CMK (cell line): Measurements from ENCODE around the gene RNLS.

Experiments
- DNase-seq: peaks from one replicate; pipeline ENCODE4 v3.0.0-alpha.2; 2010; ENCODE audit warnings: low read depth

Gene RNLS

GRCh38 chr10:88256886-88257285 is 326.2 kb downstream of the RNLS start:
- DNase-seq = no peak

GRCh38 chr10:88256013-88256680 is 327.0 kb downstream of the RNLS start:
- no peak for DNase-seq

- DNase-seq = no peak
These were observed 329.0 kb downstream of the RNLS start for GRCh38 chr10:88254091-88254490.

GRCh38 chr10:88253622-88254021 is 329.5 kb downstream of the RNLS start:
- no peak for DNase-seq

- DNase-seq = no peak
These were observed 330.0 kb downstream of the RNLS start for GRCh38 chr10:88253128-88253527.

- no peak for DNase-seq
These were observed 333.7 kb downstream of the RNLS start for GRCh38 chr10:88249450-88249849.

- DNase-seq = no peak
These were observed 336.4 kb downstream of the RNLS start for GRCh38 chr10:88246675-88247074.

- no peak for DNase-seq
These were observed 337.1 kb downstream of the RNLS start for GRCh38 chr10:88245974-88246511.

- DNase-seq = no peak
These were observed 338.1 kb downstream of the RNLS start for GRCh38 chr10:88244781-88245625.

- DNase-seq = no peak
These were observed 339.0 kb downstream of the RNLS start for GRCh38 chr10:88243836-88244730.

- no peak for DNase-seq
These were observed 339.8 kb downstream of the RNLS start for GRCh38 chr10:88243202-88243744.

- DNase-seq = no peak
These were observed 341.6 kb downstream of the RNLS start for GRCh38 chr10:88241501-88241900.

- DNase-seq = no peak
These were observed 343.9 kb downstream of the RNLS start for GRCh38 chr10:88239212-88239611.

- no peak for DNase-seq
These were observed 344.6 kb downstream of the RNLS start for GRCh38 chr10:88238615-88238914.

- no peak for DNase-seq
These were observed 345.1 kb downstream of the RNLS start for GRCh38 chr10:88237896-88238614.

GRCh38 chr10:88236121-88236743 is 346.9 kb downstream of the RNLS start:
- no peak for DNase-seq

GRCh38 chr10:88234297-88234696 is 348.8 kb downstream of the RNLS start:
- DNase-seq = no peak

GRCh38 chr10:88233870-88234269 is 349.2 kb downstream of the RNLS start:
- DNase-seq = no peak

- DNase-seq = no peak
These were observed 350.1 kb downstream of the RNLS start for GRCh38 chr10:88232983-88233543.

GRCh38 chr10:88232029-88232895 is 350.9 kb downstream of the RNLS start:
- DNase-seq = no peak
